Activated T-helper 1 cell treated with anti-CD3 and anti-CD28 coated beads, Interleukin-12 subunit alpha, Interleukin-12 subunit beta, Interleukin-2, Interleukin-4 antibody, amounts not matched to agents 30 ng/mL and 10 ng/mL and 1 ng/mL, durations not matched to agents 14 hours and 24 hours and 36 hours (primary cell): ENCODE results near the gene MAK. TPM values are rescaled to one million over a fixed set of nuclear protein-coding genes. Genes with fewer than 3 reads are reported as not detected.
"Not testable (repeated sequence)": the region's sequence is repeated elsewhere in the genome, so short reads cannot be mapped to it uniquely, and the experiment has no call there.

Experiments
- DNase-seq: peaks from one replicate; pipeline ENCODE4 v3.0.0; 2021; ENCODE audit warnings: low spot score
- H3K27ac Mint-ChIP-seq: one replicate; pipeline ENCODE4 v1.8.0; 2021; ENCODE audit warnings: mild to moderate bottlenecking, mixed read lengths
- H3K27me3 Mint-ChIP-seq: one replicate; pipeline ENCODE4 v1.8.0; 2022; ENCODE audit warnings: mild to moderate bottlenecking, moderate library complexity, mixed read lengths; ENCODE audit not compliant: insufficient read depth
- H3K36me3 Mint-ChIP-seq: one replicate; pipeline ENCODE4 v1.8.0; 2021; ENCODE audit warnings: low read depth, mixed read lengths
- H3K4me1 Mint-ChIP-seq: one replicate; pipeline ENCODE4 v1.8.0; 2021; ENCODE audit warnings: low read depth, mixed read lengths
- H3K4me3 Mint-ChIP-seq: one replicate; pipeline ENCODE4 v1.8.0; 2021; ENCODE audit warnings: mild to moderate bottlenecking, moderate library complexity, mixed read lengths
- H3K9me3 Mint-ChIP-seq: one replicate; pipeline ENCODE4 v1.8.0; 2021; ENCODE audit warnings: mixed read lengths
- intact Hi-C: fragments of 100-400 bp; cut with micrococcal nuclease; formaldehyde crosslinking; loops from one replicate; pipeline ENCODE4 v1.15.1; 2024
- total RNA-seq: library from RNA; stranded (reverse); gene quantifications from 2 replicates; pipeline ENCODE4 v1.2.3, GENCODE V29; 2022

Gene MAK
- total RNA-seq, 1 donor from 2014 or later = 0.67 TPM

DNA sequence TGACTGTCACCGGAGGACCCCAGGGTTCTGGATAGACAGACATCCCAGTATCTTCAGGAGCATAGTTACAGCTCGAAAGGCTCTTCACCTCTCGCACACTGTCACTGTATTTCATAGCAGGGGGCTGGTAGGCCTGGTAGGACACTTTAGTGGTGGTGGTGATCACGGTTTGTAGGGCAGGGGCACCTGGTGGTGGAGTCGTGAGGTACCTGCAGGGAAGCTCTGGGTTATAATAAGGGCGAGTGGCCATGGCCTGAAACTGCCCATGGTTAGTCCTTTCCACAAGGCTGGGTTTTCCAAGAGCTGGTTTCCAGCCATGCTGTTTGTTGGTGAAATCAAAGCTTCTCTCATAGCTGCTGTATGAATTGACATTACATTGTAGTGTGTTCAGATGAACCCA, 35.9 kb upstream of the MAK start:
- no peaks in the 10 kb centered on the region for H3K9me3 Mint-ChIP-seq
- no peaks in the 10 kb centered on the region for H3K36me3 Mint-ChIP-seq
- no peaks in the 10 kb centered on the region for H3K4me1 Mint-ChIP-seq
- intact Hi-C loops = no loop called here
- DNase-seq = no peak
- H3K27me3 Mint-ChIP-seq = peaks cover 10% of the 10 kb centered on the region
- H3K27ac Mint-ChIP-seq = no peak overlapping the region
- H3K4me3 Mint-ChIP-seq = no peak overlapping the region

DNA sequence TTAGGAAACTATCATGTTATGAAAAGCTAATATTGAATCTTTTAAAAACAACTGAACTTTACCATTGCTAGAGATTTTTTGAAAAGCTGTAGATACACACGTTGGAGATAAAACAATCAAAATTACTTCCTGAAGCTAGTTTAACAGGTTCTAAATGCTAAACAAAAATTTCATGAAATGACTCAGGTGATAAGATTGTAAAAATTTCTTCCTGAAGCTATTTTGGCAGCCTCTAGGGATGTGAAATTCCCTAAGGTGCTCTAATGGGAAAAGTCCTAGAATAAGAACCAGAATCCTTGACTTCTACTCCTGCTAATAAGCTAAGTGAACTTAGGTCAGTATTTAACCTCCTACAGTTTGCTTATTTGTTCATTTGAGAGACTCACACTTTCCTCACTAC, 35.0 kb upstream of the MAK start:
- Mint-ChIP-seq H3K4me3 (no peak overlapping the region), H3K9me3 (no peaks in the 10 kb centered on the region), H3K36me3 (no peaks in the 10 kb centered on the region), H3K27ac (no peak overlapping the region), H3K27me3 (peaks cover 9% of the 10 kb centered on the region), H3K4me1 (no peaks in the 10 kb centered on the region)
- no peak for DNase-seq
- intact Hi-C loops = no loop called here

DNA sequence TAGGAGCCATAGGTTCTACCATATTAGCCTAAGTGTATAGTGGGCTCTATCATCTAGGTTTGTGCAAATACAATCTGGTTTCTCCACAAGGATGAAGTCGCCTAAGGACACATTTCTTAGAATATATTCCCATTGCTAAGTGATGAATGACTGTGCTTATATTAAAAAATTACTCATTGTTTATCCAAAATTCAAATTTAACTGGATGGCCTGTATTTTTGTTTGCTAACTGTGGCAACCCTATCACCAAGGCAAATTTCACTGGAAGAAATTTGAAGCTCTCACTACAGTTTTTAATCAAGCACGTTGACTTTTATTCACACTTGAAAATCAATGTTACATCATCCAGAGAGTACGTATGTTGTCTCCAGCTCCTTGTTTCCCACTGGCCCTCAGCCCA, 29.6 kb upstream of the MAK start:
- DNase-seq = no peak
- no peaks in the 10 kb centered on the region for H3K36me3 Mint-ChIP-seq
- H3K9me3 Mint-ChIP-seq = no peaks in the 10 kb centered on the region
- no peak overlapping the region for H3K27ac Mint-ChIP-seq
- intact Hi-C loops = no loop called here
- H3K4me3 Mint-ChIP-seq = no peak overlapping the region
- H3K27me3 Mint-ChIP-seq = peaks cover 4% of the 10 kb centered on the region
- no peaks in the 10 kb centered on the region for H3K4me1 Mint-ChIP-seq

DNA sequence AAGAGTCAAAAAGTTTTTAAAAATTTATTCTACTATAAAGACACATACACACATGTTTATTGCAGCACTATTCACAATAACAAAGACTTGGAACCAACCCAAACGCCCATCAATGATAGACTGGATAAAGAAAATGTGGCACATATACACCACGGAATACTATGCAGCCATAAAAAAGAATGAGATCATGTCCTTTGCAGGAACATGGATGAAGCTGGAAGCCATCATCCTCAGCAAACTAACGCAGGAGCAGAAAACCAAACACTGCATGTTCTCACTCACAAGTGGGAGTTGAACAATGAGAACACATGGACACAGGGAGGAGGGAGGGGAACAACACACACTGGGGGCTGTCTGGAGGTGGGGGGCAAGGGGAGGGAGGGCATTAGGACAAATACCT, 28.4 kb upstream of the MAK start:
- H3K27ac Mint-ChIP-seq, DNase-seq, H3K27me3 Mint-ChIP-seq, H3K4me1 Mint-ChIP-seq, H3K36me3 Mint-ChIP-seq, H3K9me3 Mint-ChIP-seq, intact Hi-C loops, H3K4me3 Mint-ChIP-seq: not testable (repeated sequence)

DNA sequence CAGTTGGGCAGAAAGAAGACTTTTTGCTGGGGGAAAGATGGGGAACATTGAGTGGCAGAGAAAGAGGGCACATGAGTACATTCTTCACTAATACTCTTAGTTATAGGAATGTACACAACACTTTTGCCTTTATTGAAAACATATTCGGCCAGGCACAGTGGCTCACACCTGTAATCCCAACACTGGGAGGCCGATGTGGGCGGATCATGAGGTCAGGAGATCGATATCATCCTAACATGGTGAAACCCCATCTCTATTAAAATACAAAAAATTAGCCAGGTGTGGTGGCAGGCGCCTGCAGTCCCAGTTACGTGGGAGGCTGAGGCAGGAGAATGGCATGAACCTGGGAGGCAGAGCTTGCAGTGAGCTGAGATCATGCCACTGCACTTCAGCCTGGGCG, 24.7 kb upstream of the MAK start:
- intact Hi-C loops, H3K9me3 Mint-ChIP-seq, H3K27ac Mint-ChIP-seq, H3K4me1 Mint-ChIP-seq, H3K36me3 Mint-ChIP-seq, H3K4me3 Mint-ChIP-seq, H3K27me3 Mint-ChIP-seq, DNase-seq: not testable (repeated sequence)

DNA sequence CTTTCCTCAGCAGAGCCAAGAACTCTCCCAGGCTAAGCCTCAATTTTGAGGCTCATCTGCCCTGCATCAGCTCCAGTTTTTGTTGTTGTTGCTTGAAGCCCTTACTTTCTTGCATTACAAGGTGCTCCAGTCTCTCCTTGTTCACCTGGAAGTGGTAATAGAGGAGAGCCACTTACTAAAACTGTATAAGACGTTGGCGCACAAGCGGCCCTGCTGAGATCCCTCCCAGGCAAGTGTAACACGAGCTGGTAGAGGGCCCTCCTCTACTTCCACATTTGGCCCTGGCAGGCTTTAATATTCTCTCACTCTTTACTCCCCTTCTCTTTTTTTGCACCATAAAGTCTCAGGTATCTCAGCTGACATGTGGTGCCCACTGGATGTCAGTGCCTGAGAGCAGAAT, 24.0 kb upstream of the MAK start:
- Mint-ChIP-seq H3K4me3 (no peak overlapping the region), H3K36me3 (no peaks in the 10 kb centered on the region), H3K27ac (no peak overlapping the region), H3K4me1 (no peaks in the 10 kb centered on the region), H3K9me3 (no peaks in the 10 kb centered on the region), H3K27me3 (no peaks in the 10 kb centered on the region)
- DNase-seq = no peak
- intact Hi-C loops = no loop called here

DNA sequence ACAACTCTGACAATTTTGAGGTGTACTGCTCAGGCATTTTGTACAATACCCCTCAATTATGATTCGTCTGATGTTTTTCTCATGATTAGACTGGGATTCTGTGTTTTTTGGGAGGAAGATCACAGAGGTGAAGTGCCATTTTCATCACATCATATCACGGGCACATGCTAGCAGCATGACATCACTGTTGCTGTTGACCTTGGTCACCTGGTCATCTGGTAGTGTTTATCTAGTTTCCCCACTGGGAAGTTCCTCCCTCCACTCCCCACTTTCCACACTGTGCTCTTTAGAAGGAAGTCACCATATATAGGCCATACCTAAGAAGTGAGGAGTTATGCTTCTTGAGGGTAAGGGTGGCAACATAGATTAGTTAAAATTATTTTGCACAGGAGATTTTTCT, 22.7 kb upstream of the MAK start:
- H3K27ac Mint-ChIP-seq = no peak overlapping the region
- intact Hi-C loops = no loop called here
- no peaks in the 10 kb centered on the region for H3K9me3 Mint-ChIP-seq
- H3K27me3 Mint-ChIP-seq = peaks cover 3% of the 10 kb centered on the region
- H3K36me3 Mint-ChIP-seq = no peaks in the 10 kb centered on the region
- H3K4me1 Mint-ChIP-seq = no peaks in the 10 kb centered on the region
- no peak for DNase-seq
- no peak overlapping the region for H3K4me3 Mint-ChIP-seq

DNA sequence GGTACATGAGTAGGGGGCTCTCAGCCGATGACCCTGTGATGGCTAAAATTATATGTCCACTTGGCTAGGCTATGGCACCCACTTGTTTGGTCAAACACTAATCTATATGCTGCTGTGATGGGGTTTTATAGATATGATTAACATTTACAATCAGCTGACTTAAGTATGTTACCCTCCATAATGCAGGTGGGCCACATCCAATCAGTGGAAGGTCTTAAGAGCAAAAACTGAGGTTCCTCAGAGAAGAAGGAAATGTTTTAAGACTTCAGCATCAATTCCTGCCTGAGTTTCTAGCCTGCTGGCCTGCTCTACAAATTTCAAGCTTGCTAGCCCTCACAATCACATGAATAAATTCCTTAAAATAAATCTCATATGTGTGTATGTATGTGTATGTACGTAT, 18.9 kb upstream of the MAK start:
- H3K4me1 Mint-ChIP-seq = no peaks in the 10 kb centered on the region
- intact Hi-C loops = no loop called here
- no peak overlapping the region for H3K4me3 Mint-ChIP-seq
- no peak for DNase-seq
- peaks cover 8% of the 10 kb centered on the region for H3K27me3 Mint-ChIP-seq
- H3K27ac Mint-ChIP-seq = no peak overlapping the region
- peaks cover 18% of the 10 kb centered on the region for H3K9me3 Mint-ChIP-seq
- H3K36me3 Mint-ChIP-seq = no peaks in the 10 kb centered on the region

DNA sequence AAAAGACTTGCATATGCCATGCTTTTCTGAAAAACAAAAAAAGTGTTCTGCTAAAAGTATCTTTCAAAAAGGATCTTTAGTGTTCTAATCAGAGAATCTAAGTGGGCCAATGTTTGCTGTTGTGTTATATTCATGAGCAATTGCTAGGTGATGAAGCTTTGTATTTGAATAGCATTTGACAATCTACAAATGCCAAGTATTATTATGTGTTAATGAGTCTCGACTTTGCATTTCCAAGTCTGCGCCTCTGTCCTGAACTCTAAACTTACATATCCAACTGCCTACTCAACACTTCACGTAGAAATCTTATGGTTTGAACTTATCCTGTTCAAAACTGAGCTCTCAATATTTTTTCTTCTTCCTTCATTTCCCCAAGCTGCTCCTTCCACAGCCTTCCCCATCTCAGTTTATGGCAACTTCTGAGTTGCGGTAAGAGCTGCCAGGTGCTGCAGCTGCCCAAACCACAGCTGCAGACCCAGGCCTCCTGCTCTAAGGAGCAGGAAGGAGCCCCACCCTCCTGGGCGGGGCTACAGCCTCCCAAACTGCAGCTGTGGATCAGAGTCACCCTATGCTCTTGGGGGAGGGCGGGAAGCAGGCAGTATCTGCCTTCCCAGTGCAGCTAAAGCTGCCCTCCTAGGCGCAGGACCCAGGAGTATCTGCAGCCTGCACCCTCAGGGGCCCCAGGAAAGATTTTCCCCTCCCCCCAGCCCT, 16.7 kb upstream of the MAK start:
- no peak overlapping the region for H3K4me3 Mint-ChIP-seq
- H3K27me3 Mint-ChIP-seq = peaks cover 12% of the 10 kb centered on the region
- intact Hi-C loops = no loop called here
- H3K9me3 Mint-ChIP-seq = peaks cover 18% of the 10 kb centered on the region
- no peak for DNase-seq
- H3K27ac Mint-ChIP-seq = no peak overlapping the region
- H3K36me3 Mint-ChIP-seq = no peaks in the 10 kb centered on the region
- no peaks in the 10 kb centered on the region for H3K4me1 Mint-ChIP-seq

DNA sequence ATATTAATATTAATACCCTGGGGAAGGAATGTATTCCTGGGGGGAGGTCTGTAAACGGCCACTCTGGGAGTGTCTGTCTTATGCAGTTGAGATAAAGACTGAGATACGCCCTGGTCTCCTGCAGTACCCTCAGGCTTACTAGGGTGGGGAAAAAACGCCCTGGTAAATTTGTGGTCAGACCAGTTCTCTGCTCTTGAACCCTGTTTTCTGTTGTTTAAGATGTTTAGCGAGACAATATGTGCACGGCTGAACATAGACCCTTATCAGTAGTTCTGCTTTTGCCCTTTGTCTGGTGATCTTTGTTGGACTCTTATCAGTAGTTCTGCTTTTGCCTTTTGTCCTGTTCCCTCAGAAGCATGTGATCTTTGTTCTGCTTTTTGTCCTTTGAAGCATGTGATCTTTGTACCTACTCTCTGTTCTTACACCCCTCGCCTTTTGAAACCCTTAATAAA, 15.5 kb upstream of the MAK start:
- H3K27me3 Mint-ChIP-seq = peaks cover 12% of the 10 kb centered on the region
- intact Hi-C loops, H3K4me3 Mint-ChIP-seq, H3K27ac Mint-ChIP-seq, H3K36me3 Mint-ChIP-seq, DNase-seq, H3K4me1 Mint-ChIP-seq: not testable (repeated sequence)
- H3K9me3 Mint-ChIP-seq = peaks cover 18% of the 10 kb centered on the region

DNA sequence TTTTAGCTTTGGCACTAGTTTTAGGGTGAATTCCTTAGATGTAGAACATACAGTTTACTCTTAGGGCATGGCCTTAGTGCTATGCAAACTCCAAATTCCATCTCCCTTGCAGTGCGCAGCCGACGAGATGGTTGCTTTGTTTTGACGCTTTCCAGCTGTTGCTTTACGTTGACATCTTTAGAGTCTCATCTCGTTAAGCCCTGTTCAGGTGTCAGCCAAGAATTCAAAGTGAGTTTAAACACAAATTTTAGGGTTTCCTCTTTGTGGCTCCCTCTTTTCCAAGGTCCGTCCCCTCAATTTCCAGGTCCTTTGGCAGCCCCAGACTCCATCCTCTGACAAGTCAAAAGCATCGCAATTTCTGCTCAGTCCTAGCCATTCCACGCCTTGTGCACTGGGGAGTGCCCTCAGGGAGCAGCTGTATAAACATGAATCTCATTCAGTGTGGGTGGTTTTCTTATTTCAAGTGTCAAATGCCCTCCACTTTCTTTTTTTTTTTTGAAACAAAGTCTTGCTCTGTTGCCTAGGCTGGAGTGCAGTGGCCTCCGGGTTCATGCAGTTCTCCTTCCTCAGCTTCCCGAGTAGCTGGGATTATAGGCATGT, 14.1 kb upstream of the MAK start:
- Mint-ChIP-seq H3K27ac (no peak overlapping the region), H3K4me1 (no peaks in the 10 kb centered on the region), H3K9me3 (peaks cover 18% of the 10 kb centered on the region), H3K4me3 (no peak overlapping the region), H3K27me3 (peaks cover 12% of the 10 kb centered on the region), H3K36me3 (no peaks in the 10 kb centered on the region)
- intact Hi-C loops = no loop called here
- no peak for DNase-seq

DNA sequence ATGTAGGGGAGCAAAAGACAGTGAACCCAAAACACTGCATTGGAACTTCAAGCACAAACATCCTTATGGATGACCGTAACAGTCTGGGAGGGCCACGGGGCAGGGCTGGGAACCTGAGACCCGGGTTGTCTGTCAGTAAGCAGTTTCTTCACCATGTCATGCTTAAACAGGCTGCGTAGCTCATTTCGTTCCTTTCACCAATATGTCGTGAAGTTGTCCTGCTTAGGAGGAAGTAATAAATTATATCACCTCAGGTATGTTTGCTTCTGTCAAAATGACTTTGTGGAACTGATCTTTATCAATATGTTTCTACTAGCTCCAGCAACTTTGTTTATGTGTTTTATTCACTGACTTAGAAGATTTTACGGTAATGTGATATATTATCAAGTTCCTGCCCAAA, 12.4 kb upstream of the MAK start:
- DNase-seq = no peak
- H3K9me3 Mint-ChIP-seq = peaks cover 18% of the 10 kb centered on the region
- H3K4me1 Mint-ChIP-seq = no peaks in the 10 kb centered on the region
- H3K36me3 Mint-ChIP-seq = no peaks in the 10 kb centered on the region
- intact Hi-C loops = no loop called here
- H3K27me3 Mint-ChIP-seq = peaks cover 18% of the 10 kb centered on the region
- H3K4me3 Mint-ChIP-seq = no peak overlapping the region
- no peak overlapping the region for H3K27ac Mint-ChIP-seq

DNA sequence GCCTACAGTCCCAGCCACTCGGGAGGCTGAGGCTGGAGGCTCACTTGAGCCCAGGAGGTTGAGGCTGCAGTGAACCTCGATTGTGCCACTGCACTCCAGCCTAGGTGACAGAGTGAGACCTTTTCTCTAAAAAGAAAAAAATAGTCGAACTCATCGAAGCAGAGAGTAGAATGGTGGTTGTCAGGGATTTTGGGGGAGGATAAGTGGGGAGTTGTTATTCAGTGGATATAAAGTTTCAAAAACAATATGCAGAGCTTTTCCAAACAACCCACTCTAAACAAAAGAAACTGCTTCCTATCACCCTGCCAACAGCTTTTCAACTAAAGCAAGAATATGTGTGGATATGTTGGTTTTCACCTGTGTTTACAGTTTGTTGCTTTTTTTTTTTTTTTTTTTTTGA, 11.6 kb upstream of the MAK start:
- no peak for DNase-seq
- H3K36me3 Mint-ChIP-seq = no peaks in the 10 kb centered on the region
- H3K4me1 Mint-ChIP-seq = no peaks in the 10 kb centered on the region
- H3K27me3 Mint-ChIP-seq = peaks cover 18% of the 10 kb centered on the region
- no peak overlapping the region for H3K4me3 Mint-ChIP-seq
- intact Hi-C loops = loop anchor here (10.0 kb wide), 1 partner anchor 215 kb away; no protein-coding TSS in a partner anchor
- no peak overlapping the region for H3K27ac Mint-ChIP-seq
- peaks cover 17% of the 10 kb centered on the region for H3K9me3 Mint-ChIP-seq
